HG03095 (cell line): Measurements from ENCODE around the gene MMEL1.
"Not testable (repeated sequence)": the region's sequence is repeated elsewhere in the genome, so short reads cannot be mapped to it uniquely, and the experiment has no call there.

Experiments used
- ATAC-seq: cut with Tn5 transposase; IDR thresholded peaks from one replicate; pipeline ENCODE4 v1.9.1; 2021; ENCODE audit warnings: moderate library complexity; ENCODE audit not compliant: unreplicated experiment

MMEL1 gene

GRCh38 chr1:2578758-2579118 lies 54.1 kb downstream of the MMEL1 start:
- ATAC-seq: no peak

- peak; percentile 35 for ATAC-seq
Observed at GRCh38 chr1:2577565-2578075, 55.2 kb downstream of the MMEL1 start.

- no peak for ATAC-seq
Observed at GRCh38 chr1:2575801-2576663, 56.8 kb downstream of the MMEL1 start.

GRCh38 chr1:2574350-2574749 lies 58.5 kb downstream of the MMEL1 start:
- ATAC-seq: no peak

- ATAC-seq: no peak
Observed at GRCh38 chr1:2573250-2573920, 59.4 kb downstream of the MMEL1 start.

- no peak for ATAC-seq
Observed at GRCh38 chr1:2571348-2571747, 61.5 kb downstream of the MMEL1 start.

- ATAC-seq: no peak
Observed at GRCh38 chr1:2570332-2570731, 62.5 kb downstream of the MMEL1 start.

GRCh38 chr1:2569703-2570102 lies 63.1 kb downstream of the MMEL1 start:
- ATAC-seq: not testable (repeated sequence)

GRCh38 chr1:2569060-2569459 lies 63.8 kb downstream of the MMEL1 start:
- ATAC-seq: no peak

GRCh38 chr1:2568187-2568816 lies 64.5 kb downstream of the MMEL1 start:
- ATAC-seq: not testable (repeated sequence)

- no peak for ATAC-seq
Observed at GRCh38 chr1:2567083-2567679, 65.6 kb downstream of the MMEL1 start.

- no peak for ATAC-seq
Observed at GRCh38 chr1:2566101-2567045, 66.4 kb downstream of the MMEL1 start.

GRCh38 chr1:2564815-2565374 lies 67.9 kb downstream of the MMEL1 start:
- ATAC-seq: no peak

- ATAC-seq: no peak
Observed at GRCh38 chr1:2564006-2564814, 68.6 kb downstream of the MMEL1 start.

- ATAC-seq: no peak
Observed at GRCh38 chr1:2563205-2563604, 69.6 kb downstream of the MMEL1 start.

GRCh38 chr1:2561898-2562895 lies 70.6 kb downstream of the MMEL1 start:
- ATAC-seq: no peak

GRCh38 chr1:2561446-2561845 lies 71.4 kb downstream of the MMEL1 start:
- ATAC-seq: no peak
